ENCODE data around the gene RAB11B.

DNA sequence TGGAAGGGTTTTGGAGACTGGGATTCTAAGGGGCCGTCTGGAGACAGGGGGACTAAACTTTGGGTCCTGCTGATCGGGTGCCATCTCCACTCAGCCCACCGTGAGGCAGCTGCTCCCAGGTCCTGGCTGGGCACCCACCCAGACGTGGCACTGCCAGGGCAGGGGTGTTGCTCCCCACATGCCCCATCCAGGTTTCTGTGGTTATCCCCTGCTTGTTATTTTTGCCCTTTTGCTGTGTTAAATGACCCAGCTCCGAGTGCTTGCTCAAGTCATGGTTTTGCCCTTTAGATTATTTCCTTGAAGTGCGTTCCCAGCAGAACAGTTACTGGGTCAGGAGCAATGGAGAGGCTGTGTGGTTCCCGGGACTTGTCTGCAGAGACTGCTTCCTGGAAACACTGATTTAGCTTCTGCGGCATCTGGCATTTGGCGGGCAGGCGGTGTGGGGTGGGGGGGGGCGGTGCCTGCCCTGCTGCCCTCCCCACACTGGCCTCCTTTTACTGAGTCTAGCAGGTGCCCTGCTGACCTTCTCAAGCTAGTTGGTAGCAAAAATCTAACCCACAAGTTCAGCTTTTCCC is 1.9 kb downstream of the RAB11B start:
- TF ChIP-seq POLR2AphosphoS5 (IDR thresholded peaks at IDR 0.05; ENCODE audit: insufficient read depth in 1 of 2, low read depth in 1 of 2) (peak in 1 of 2 donors; percentile 43), POLR2A (IDR thresholded peaks at IDR 0.05) (no peak)
